Smooth muscle cell of the umbilical artery (primary cell): ENCODE results near the gene PDK1. TPM values are rescaled to one million over a fixed set of nuclear protein-coding genes. Genes with fewer than 3 reads are reported as not detected.

Experiments
- total RNA-seq: library from RNA; depleted of rRNA; stranded (reverse); fragments of >200 nt; gene quantifications from 2 replicates; pipeline ENCODE4 v1.2.3, GENCODE V29; 2014

PDK1 gene
- 19.3 and 30.0 TPM in 2 replicates for total RNA-seq

GRCh38 chr2:172555522-172556283 lies at the start of gene PDK1:
Gene PDK1, plus strand, starts transcription at chr2:172556090. Its CDS starts 61 bp downstream, at chr2:172556151.

Other genes with a start within 250 kb of the PDK1 start
- gene ITGA6, start 128.5 kb upstream of the PDK1 start, total RNA-seq = 14.3 and 71.0 TPM in 2 replicates
- 0.28 and 2.7 TPM in 2 replicates for gene RAPGEF4, start 179.8 kb downstream of the PDK1 start, total RNA-seq